SU-DHL-6 (cell line): ENCODE measurements around the gene PRPSAP1.

Source experiments
- EZH2phosphoT487 ChIP-seq: fragments of 200-600 bp; sonication (generic), shearing (Covaris generic); conservative IDR thresholded peaks from 2 replicates; pipeline ENCODE4 v1.6.1; 2018; ENCODE audit warnings: mild to moderate bottlenecking, antibody characterized with exemption, low read length, moderate library complexity, mixed read lengths
- TF ChIP-seq, protein P1 (sequence below): fragments of 200-600 bp; sonication (generic); IDR thresholded peaks from one replicate; pipeline ENCODE4 v1.5.1; 2017; ENCODE audit warnings: antibody characterized with exemption, mild to moderate bottlenecking, low read length, moderate library complexity; ENCODE audit not compliant: insufficient read depth, poor library complexity, severe bottlenecking

GRCh38 chr17:76314392-76315227, 39.1 kb downstream of the PRPSAP1 start:
- TF ChIP-seq, protein P1, sequence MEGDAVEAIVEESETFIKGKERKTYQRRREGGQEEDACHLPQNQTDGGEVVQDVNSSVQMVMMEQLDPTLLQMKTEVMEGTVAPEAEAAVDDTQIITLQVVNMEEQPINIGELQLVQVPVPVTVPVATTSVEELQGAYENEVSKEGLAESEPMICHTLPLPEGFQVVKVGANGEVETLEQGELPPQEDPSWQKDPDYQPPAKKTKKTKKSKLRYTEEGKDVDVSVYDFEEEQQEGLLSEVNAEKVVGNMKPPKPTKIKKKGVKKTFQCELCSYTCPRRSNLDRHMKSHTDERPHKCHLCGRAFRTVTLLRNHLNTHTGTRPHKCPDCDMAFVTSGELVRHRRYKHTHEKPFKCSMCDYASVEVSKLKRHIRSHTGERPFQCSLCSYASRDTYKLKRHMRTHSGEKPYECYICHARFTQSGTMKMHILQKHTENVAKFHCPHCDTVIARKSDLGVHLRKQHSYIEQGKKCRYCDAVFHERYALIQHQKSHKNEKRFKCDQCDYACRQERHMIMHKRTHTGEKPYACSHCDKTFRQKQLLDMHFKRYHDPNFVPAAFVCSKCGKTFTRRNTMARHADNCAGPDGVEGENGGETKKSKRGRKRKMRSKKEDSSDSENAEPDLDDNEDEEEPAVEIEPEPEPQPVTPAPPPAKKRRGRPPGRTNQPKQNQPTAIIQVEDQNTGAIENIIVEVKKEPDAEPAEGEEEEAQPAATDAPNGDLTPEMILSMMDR: no peak
- no peak for TF ChIP-seq EZH2phosphoT487
